DND-41 (cell line): ENCODE results near the gene BPIFB2.

Experiments used
- ATAC-seq: fragments of 200-7000 bp; cut with Tn5 transposase; 3 replicates; pipeline ENCODE4 v1.9.1; 2021; ENCODE audit warnings: low read depth; ENCODE audit not compliant: insufficient read depth
- DNase-seq: peaks from one replicate; pipeline ENCODE4 v3.0.0-alpha.2; 2020
- H2AFZ ChIP-seq: 2 replicates; pipeline ENCODE4 v1.6.0; 2012; ENCODE audit warnings: low read depth, low read length
- H3K27ac ChIP-seq: 2 replicates; pipeline ENCODE4 v1.5.1; 2012; ENCODE audit warnings: low read length, inconsistent platforms
- H3K27me3 ChIP-seq: fragments of 200-600 bp; sonication (generic); 2 replicates; pipeline ENCODE4 v1.6.0; 2012; ENCODE audit warnings: low read length, mild to moderate bottlenecking, inconsistent platforms; ENCODE audit not compliant: insufficient read depth, poor library complexity
- H3K36me3 ChIP-seq: 2 replicates; pipeline ENCODE4 v1.5.1; 2012; ENCODE audit warnings: low read length, inconsistent platforms; ENCODE audit not compliant: insufficient read depth
- H3K4me1 ChIP-seq: 2 replicates; pipeline ENCODE4 v1.5.1; 2012; ENCODE audit warnings: mild to moderate bottlenecking, low read length; ENCODE audit not compliant: insufficient read depth
- H3K4me2 ChIP-seq: 2 replicates; pipeline ENCODE4 v1.6.0; 2012; ENCODE audit warnings: mild to moderate bottlenecking, moderate library complexity, low read length, inconsistent platforms; ENCODE audit not compliant: insufficient read depth
- H3K4me3 ChIP-seq, 2 experiments: fragments of 200-600 bp in 1 of 2; shearing (Covaris generic) in 1 of 2; 2 replicates each; pipeline ENCODE4 v1.5.1; 2012 to 2016; ENCODE audit warnings: inconsistent platforms in 2 of 2, low read length in 2 of 2, mild to moderate bottlenecking in 2 of 2, low read depth in 1 of 2, moderate library complexity in 1 of 2
- H3K79me2 ChIP-seq: 2 replicates; pipeline ENCODE4 v1.6.0; 2012; ENCODE audit warnings: low read length, inconsistent platforms; ENCODE audit not compliant: insufficient read depth
- H3K9ac ChIP-seq: 2 replicates; pipeline ENCODE4 v1.6.0; 2012; ENCODE audit warnings: low read depth, mild to moderate bottlenecking, inconsistent platforms, low read length, moderate library complexity
- H3K9me3 ChIP-seq: 2 replicates; pipeline ENCODE4 v1.5.1; 2012; ENCODE audit warnings: low read length, moderate library complexity, mild to moderate bottlenecking, inconsistent platforms; ENCODE audit not compliant: insufficient read depth, severe bottlenecking
- H4K20me1 ChIP-seq: 2 replicates; pipeline ENCODE4 v1.6.0; 2012; ENCODE audit warnings: low read length; ENCODE audit not compliant: insufficient read depth
- CTCF ChIP-seq: IDR thresholded peaks from 2 replicates; pipeline ENCODE4 v1.5.1; 2012; ENCODE audit warnings: borderline replicate concordance, low read length, moderate library complexity, mild to moderate bottlenecking; ENCODE audit not compliant: poor library complexity, severe bottlenecking; ENCODE audit errors: extremely low read depth
- EZH2 ChIP-seq: IDR thresholded peaks from 3 replicates; pipeline ENCODE4 v1.6.1; 2012; ENCODE audit warnings: borderline replicate concordance, low read depth, mild to moderate bottlenecking, moderate library complexity, low read length, inconsistent platforms; ENCODE audit not compliant: severe bottlenecking

The BPIFB2 gene

GRCh38 chr20:33013701-33014326 is 6.3 kb downstream of the BPIFB2 start:
- no peak for DNase-seq
- no peaks in the 10 kb centered on the region for H3K36me3 ChIP-seq
- no peak overlapping the region for H3K4me2 ChIP-seq
- no peaks in the 10 kb centered on the region for H3K9me3 ChIP-seq
- no peaks in the 10 kb centered on the region for H4K20me1 ChIP-seq
- TF ChIP-seq EZH2 (no peak), CTCF (no peak)
- no peak overlapping the region for H3K27ac ChIP-seq
- no peaks in the 10 kb centered on the region for H3K27me3 ChIP-seq
- no peak overlapping the region for H3K4me3 ChIP-seq
- no peak overlapping the region for H3K9ac ChIP-seq
- ATAC-seq: no peak
- no peak overlapping the region for H2AFZ ChIP-seq
- no peaks in the 10 kb centered on the region for H3K4me1 ChIP-seq
- H3K79me2 ChIP-seq: no peaks in the 10 kb centered on the region

GRCh38 chr20:33014336-33015113 is 7.0 kb downstream of the BPIFB2 start:
- Histone ChIP-seq H3K27me3 (no peaks in the 10 kb centered on the region), H3K9ac (no peak overlapping the region), H3K4me2 (no peak overlapping the region), H3K4me1 (no peaks in the 10 kb centered on the region), H2AFZ (no peak overlapping the region), H3K79me2 (no peaks in the 10 kb centered on the region), H3K36me3 (no peaks in the 10 kb centered on the region), H3K27ac (no peak overlapping the region), H3K4me3 (no peak overlapping the region), H3K9me3 (no peaks in the 10 kb centered on the region), H4K20me1 (no peaks in the 10 kb centered on the region)
- TF ChIP-seq EZH2 (no peak), CTCF (no peak)
- ATAC-seq: no peak
- no peak for DNase-seq

- no peak overlapping the region for H3K9ac ChIP-seq
- no peaks in the 10 kb centered on the region for H3K9me3 ChIP-seq
- H3K79me2 ChIP-seq: no peaks in the 10 kb centered on the region
- no peaks in the 10 kb centered on the region for H3K27me3 ChIP-seq
- H3K4me2 ChIP-seq: no peak overlapping the region
- H3K4me3 ChIP-seq: no peak overlapping the region
- no peak overlapping the region for H3K27ac ChIP-seq
- H3K4me1 ChIP-seq: no peaks in the 10 kb centered on the region
- DNase-seq (no peak), ATAC-seq (no peak)
- no peak overlapping the region for H2AFZ ChIP-seq
- TF ChIP-seq CTCF (no peak), EZH2 (no peak)
- H3K36me3 ChIP-seq: no peaks in the 10 kb centered on the region
- H4K20me1 ChIP-seq: no peaks in the 10 kb centered on the region
These were observed 7.6 kb downstream of the BPIFB2 start for GRCh38 chr20:33015114-33015484.
